ENCODE data around the gene RNU11. TPM values are rescaled to one million over a fixed set of nuclear protein-coding genes. Genes with fewer than 3 reads are reported as not detected.
"Not testable (repeated sequence)": the region's sequence is repeated elsewhere in the genome, so short reads cannot be mapped to it uniquely, and the experiment has no call there.

The RNU11 gene
- total RNA-seq, 1 donor from 2014 or later, result not detected

DNA sequence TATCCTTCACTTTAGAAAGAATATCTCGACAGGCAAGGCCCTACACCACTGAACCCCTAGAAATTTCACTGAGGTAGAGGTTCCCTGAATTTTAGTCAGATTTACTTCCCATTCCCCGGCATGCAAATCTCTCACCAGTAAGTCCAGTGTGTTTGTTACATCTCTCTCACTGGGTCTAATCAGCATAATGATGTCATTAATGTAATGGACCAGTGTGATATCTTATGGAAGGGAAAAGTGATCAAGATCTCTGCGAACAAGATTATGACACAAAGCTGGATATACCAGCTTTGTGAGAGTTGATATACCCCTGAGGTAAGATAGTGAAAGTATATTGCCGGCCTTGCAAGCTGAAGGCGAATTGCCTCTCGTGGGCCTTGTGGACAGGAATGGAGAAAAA, 7.9 kb downstream of the RNU11 start:
- no peak for DNase-seq (ENCODE audit: low spot score)
- no peak for ATAC-seq

DNA sequence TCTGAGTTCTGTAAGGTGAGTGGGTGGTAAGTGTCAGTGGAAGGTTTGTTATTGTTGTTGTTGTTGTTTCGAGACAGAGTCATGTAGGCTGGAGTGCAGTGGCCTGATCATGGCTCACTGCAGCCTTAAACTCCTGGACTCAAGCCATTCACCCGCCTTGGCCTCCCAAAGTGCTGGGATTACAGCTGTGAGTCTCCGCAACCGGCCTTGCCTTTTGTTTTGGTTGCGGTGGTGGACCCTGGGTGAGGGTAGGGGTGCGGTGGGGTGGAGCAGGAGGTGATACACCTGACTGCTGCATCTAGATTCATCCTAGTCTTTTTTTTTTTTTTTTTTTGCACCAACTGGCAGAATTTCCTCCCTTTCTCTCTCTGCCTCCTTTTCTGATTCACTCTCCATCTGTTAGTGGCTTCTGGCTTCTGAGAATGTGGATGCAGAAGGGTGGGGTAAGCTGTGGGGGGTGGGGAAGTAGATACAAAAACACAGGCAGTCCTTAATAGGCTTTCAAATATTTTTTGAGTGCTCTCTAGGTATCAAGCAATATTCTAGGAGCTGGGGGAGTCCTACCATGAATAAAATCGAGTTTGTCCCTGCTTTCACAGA, 15.6 kb downstream of the RNU11 start:
- DNase-seq (ENCODE audit: low spot score), result no peak
- no peak for ATAC-seq

DNA sequence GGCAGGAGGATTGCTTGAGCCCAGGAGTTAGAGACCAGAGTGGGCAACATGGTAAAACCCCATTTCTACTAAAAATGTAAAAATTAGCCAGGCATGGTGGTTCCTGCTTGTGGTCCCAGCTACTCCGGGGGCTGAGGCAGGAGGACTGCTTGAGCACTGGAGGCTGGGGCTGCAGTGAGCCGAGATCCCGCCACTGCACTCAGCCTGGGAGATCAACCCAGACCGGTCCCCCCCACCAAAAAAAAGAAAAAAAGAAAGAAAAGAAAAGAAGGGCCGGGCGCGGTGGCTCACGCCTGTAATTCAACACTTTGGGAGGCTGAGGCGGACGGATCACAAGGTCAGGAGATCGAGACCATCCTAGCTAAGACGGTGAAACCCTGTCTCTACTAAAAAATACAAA, 18.4 kb downstream of the RNU11 start:
- DNase-seq (ENCODE audit: low spot score) (no peak), ATAC-seq (no peak)

DNA sequence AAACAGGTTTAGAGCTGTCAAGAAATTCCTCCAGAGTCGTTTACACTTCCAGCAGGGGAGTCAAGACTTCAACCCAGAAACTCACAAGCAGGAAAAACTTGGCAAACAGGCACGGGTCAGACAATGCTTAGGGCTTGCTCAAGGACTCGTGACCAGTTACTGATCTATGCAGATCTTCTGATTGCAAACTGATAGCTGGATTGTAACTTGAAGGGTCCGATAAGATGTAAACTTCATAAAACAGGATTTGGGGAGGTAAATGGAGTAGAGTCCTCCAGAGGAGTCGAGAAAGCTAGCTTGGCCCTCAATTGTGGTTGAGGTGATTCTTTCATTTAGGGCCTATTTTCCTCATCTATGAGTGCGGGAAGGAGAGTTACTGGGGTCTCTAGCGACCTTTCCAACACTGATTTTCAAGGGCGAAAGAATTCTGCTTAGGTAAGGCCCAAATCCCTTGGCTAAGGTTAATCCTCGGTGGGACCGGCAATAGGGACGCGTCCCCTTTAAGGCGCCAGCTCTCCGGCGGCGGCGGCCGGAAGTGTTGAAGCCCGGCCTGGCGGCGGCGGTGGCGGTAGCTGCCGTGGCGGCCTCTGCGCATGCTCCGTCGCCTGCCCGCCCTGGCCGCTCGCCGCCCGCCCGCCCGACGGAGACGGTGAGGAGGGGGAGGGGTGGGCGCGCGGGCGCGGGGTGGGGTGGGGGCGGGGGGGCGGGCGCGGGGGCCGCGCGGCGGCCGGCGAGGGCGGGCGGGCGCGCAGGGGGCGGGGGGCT, 20.0 kb downstream of the RNU11 start, which contains the start of gene GMEB1:
Gene GMEB1 (plus strand): TSS at position 594 of the 765 bp plus-strand sequence. CDS start 14,829 bp downstream, outside the sequence.
- DNase-seq (ENCODE audit: low spot score) (peak; percentile 88), ATAC-seq (peak; percentile 91)

DNA sequence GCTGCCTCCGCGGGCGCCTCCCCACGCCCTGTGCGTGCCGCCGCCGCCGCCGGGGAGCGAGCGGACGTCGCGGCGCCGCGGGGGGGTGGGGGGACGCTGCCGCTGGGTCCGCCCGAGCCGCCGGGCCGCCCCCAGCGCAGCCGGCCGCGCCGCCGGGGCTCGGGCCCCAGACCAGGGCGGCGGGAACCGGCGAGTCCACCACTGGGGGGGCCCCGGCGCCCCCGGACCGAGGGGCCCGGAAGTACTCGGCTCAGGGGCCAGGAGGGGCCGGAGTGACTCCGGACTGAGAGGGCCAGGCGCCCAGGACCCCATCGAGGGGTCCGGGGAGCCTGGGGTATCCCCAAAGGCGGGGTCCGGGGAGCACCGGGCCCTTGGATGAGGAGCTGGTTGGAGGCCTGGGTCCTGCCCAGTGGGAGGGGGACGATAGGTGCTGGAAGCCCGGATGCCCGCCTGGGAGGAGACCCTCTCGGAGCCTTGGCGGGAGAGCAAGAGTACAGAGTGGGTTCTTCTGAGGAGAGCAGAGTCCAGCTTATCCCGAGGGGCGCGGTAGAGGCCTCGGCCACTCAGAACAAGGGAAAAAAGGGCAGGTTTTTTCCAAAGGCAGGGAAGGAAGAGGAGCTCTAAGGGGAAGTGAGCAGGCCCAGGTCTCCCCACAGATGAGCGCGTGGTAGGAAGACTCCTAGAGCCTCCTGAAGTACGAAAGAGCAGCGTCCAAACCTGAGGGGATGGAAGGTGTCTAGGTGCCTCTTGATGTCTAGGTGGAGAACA, 20.7 kb downstream of the RNU11 start:
- peak; percentile 65 for DNase-seq (ENCODE audit: low spot score)

DNA sequence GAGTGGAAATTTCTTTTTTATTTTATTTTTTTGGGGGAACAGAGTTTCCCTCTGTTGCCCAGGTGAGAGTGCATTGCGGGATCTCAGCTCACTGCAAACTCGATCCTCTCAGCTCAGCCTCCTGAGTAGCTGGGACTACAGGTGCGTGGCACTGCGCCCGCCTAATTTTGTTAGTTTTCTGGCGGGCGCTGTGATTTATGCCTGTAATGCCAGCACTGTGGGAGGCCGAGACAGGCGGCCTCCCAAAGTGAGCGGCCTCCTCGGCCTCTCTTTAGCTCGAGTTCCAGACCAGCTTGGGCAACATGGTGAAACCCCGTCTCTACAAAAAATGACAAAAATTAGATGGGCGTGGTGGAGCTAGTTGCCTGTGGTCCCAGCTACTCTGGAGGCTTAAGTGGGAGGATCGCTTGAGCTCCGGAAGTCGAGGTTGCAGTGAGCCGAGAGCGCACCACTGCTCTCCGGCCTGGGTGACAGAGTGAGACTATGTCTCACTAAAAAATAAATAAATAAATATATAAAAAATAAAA, 22.9 kb downstream of the RNU11 start:
- no peak for ATAC-seq
- DNase-seq (ENCODE audit: low spot score), result no peak

More for the DNA sequence above, 20.7 kb downstream of the RNU11 start:
- ATAC-seq, result peak; percentile 81

DNA sequence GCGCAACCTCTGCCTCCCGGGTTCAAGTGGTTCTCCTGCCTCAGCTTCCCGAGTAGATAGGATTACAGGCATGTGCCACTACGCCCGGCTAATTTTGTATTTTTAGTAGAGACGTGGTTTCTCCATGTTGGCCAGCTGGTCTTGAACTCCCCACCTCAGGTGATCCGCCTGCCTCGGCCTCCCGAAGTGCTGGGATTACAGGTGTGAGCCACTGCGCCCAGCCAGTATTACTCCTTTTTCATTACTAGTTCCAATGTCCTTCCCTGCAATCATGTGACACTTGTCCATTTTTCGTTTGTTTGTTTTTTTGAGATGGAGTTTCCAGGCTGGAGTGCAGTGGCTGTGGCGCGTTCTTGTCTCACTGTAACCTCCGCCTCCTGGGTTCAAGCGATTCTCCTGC, 24.6 kb downstream of the RNU11 start:
- not testable (repeated sequence) for DNase-seq (ENCODE audit: low spot score); ATAC-seq

DNA sequence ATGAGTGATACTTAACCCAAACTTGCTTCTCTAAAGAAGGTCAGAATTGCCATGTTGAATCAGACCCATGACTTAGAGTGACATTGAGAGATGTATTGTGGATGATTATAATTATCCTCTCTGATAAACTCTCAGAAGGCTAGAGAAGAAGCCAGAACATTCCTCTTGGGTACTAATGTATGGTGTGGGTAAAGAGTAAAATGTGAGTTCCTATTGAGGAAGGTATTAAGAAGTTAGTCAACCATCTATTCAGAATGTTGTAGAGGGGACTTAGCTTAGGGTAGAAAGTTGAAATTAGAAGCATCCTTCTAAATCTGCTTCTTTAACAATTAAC, 27.5 kb downstream of the RNU11 start:
- DNase-seq (ENCODE audit: low spot score) (no peak), ATAC-seq (no peak)

DNA sequence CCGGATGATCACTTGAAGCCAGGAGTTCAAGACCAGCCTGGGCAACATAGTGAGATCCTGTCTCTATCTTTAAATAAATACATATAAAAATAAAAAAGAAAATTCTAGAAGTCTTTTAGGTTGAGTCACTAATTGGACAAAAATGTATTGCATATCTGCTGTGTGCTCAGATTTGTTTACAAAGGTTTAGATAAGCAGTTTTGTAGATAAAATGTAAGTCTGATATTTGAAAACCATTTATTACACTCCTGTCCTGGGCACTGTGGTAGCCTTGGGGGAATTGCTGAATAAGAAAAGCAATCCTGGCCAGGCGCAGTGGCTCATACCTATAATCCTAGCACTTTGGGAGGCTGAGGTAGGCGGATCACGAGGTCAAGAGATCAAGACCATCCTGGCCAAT, 31.8 kb downstream of the RNU11 start:
- ATAC-seq, result no peak

DNA sequence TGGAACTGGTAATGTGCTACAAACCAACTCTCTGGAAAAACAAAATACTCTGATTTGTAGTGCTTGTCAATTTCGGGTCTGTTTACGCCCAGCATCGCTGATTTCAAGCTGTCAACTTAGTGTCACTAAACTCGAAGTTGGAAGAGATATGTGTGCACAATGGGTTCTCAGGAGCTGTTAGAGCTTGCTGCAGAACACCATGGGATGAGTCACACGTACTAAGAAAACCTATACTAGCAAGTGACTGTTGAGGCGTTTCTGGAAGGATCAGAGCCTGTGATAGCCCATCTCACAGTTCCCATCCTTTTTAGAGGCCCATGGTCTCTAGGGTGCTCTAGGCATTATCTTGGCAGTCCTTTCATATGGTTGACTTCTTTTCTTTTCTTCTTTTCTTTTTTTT, 34.4 kb downstream of the RNU11 start:
- DNase-seq (ENCODE audit: low spot score) (no peak), ATAC-seq (no peak)

More for the DNA sequence above, 31.8 kb downstream of the RNU11 start:
- DNase-seq (ENCODE audit: low spot score), result no peak

DNA sequence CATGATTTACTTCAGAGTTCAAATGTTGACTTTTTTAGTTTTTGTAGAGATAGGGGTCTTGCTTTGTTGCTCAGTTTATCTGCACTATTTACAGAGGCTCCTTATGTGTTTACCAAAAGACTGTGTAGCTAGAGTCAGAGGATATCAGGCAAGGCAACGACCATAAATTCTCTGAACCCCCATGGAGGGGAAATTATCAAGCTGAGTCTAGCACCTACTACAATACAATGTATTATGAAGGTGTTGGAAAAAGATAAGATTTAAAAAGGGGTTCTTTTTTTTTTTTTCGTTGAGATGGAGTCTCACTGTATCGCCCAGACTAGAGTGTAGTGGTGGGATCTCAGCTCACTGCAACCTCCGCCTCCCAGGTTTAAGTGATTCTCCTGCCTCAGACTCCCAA, 36.5 kb downstream of the RNU11 start:
- ATAC-seq (no peak), DNase-seq (ENCODE audit: low spot score) (no peak)

DNA sequence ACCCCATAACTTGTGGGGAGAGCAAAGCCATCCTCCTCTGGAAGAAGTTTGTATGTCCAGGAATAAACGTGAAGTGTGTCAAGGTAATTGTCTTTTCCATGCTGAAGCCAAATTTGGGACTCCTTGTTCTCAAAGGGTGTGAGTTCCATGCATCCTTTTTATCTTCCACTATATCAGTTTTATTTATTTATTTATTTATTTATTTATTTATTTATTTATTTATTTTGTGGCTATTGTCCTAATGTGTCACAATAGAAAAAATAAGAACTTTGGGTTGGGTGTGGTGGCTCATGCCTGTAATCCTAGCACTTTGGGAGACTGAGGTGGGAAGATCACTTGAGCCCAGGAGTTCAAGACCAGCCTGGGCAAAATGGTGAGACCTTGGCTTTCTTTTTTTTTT, 43.2 kb downstream of the RNU11 start:
- not testable (repeated sequence) for DNase-seq (ENCODE audit: low spot score); ATAC-seq

Other genes starting within 250 kb of the RNU11 start
- 19.3 TPM for gene RCC1, start 142.6 kb upstream of the RNU11 start, total RNA-seq
- 8.3 TPM for gene TRNAU1AP, start 95.5 kb upstream of the RNU11 start, total RNA-seq
- 0.75 TPM for gene RAB42, start 56.3 kb upstream of the RNU11 start, total RNA-seq
- 8.4 TPM for gene TAF12, start 5.5 kb upstream of the RNU11 start, total RNA-seq
- gene GMEB1, start 20.2 kb downstream of the RNU11 start, total RNA-seq, result 3.3 TPM
- 23.1 TPM for gene YTHDF2, start 88.3 kb downstream of the RNU11 start, total RNA-seq
- gene OPRD1, start 163.6 kb downstream of the RNU11 start, total RNA-seq, result not detected